T-helper 2 cell (primary cell): ENCODE data around the gene ISG15.

ENCODE experiments used
- DNase-seq, 5 experiments: peaks; one replicate each; pipeline versions ENCODE4 v3.0.0 to v3.0.0-alpha.2; 2012 to 2022

Gene ISG15

DNA sequence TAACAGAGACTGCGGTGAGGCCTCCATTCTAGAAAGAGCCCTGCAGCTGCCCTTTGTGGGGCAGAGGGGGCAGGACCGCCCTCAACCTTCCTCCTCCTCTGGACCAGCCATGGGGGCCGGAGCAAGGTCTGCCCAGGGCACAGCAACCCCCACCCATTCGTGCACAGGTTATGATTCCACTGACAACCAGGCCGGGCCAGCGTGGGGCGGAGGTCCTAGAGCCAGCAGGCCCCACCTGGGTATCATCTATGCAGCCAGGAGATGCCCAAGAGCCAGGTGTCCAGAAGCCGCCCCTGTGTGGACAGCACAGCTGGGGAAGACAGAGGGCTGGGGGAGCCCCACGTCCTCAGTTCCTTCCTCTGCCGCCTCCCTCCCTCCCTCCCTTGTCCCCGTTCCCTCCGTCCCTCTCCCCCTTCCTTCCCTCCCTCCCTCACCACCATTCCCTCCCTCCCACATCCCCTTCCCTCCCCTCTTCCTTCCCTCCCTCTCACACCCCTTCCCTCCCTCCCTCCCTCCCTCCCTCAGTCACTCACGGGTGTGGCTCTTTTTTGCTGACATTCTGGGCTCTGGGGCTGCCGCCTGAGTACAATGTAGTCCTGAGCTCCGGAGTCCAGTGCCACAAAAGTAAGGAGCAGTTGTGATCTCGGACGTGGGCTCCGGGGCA, 48.5 kb downstream of the ISG15 start:
- peak in 1 of 5 experiments; percentile 57 for DNase-seq

DNA sequence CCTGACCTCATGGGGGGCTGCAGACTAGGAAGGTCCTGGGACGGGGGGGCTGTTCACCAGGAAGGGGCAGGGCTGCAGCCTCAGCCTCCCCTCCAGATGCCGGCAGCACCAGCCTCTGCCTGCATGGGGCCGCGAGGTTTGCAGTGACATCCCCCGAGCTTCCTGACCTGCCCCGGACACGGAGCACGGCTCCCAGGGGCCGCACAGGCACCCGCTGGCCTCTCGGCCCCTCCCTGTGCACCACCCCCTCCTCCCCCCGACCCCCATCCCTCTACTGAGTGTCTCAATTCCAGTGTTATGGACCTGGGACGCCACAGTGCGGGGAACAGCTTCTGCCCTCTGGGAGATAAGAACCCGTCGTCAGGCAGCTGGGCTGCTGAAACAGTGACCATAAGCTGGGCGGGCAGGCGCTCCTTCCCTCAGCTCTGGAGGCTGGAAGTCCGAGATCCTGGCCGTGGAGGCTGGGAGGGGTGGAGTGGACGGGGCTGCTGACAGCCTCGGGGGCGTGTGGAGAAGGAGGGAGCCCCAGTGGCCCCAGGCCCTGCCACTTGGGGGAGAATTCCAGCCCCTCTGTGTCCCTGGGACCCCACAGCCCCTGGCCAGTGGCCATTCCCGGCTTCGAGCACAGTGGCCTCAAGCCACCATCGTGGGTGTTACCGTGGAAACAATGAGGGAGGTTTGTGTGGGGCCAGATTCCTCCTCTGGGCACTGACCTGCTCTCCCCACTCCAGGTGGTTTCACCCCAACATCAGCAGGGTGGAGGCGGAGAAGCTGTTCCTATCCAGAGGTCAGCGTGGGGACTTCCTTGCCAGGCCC, 49.3 kb downstream of the ISG15 start:
- DNase-seq: no peak

DNA sequence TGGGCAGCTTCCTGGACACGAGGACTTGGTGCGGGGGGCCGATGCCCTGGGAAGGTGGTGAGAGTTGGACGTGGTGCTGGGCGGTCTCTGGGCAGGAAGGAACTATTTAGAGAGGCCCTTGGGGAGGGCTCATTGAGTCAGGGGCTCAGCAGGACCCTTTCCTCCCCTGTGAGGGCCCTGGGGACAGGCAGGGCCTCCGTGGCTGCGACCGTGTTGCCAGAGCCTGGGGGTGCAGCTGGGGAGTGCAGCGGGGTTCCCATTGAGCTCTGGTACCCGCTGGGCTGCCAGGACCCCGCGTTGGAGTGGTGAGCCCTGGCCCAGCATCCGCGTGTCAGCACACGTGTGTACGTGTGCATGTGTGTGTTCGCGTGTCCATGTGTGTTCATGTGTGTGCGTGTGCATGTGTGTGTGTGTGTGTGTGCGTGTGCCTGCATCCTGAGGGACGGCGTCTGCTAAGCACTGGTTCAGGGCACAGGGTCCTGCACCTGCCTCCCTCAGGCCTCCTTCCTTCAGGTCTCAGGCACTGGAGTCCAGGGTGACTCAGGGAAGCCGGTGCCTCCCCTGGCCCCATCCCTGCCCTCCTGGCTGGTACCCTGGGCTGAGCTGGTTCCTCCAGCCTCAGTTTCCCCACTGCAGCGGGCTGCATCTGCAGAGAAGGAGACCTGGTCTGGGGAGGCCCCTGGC, 50.1 kb downstream of the ISG15 start:
- no peak for DNase-seq
